ENCODE data around the gene ERF. TPM values are rescaled to one million over a fixed set of nuclear protein-coding genes. Genes with fewer than 3 reads are reported as not detected.

ERF gene
- total and polyA plus RNA-seq, 2 of the 4 experiments (the other 2 are of a cell fraction): 5.2 to 32.4 TPM

- Histone ChIP-seq H3K23ac (ENCODE audit: low read depth, low read length) (peak overlapping the region; percentile 7; the same call in 1 of the 2 replicates), H3K79me1 (ENCODE audit: low read depth in 1 of 2, low read length in 2 of 2) (peaks cover 44 to 81% of the 10 kb centered on the region in 2 experiments), H3K4me2 (ENCODE audit: low read depth, low read length) (no peak overlapping the region), H3K36me3 (ENCODE audit: control insufficient read depth, insufficient read depth, low read length) (peaks cover 29% of the 10 kb centered on the region), H3K18ac (ENCODE audit: low read depth, low read length) (no peak overlapping the region), H4K8ac (ENCODE audit: low read depth in 2 of 2, low read length in 2 of 2) (no peak overlapping the region), H3K4me1 (ENCODE audit: control insufficient read depth, insufficient read depth, low read length) (peaks cover 25% of the 10 kb centered on the region), H4K91ac (ENCODE audit: insufficient read depth, low read depth, low read length) (no peak overlapping the region), H2AK5ac (ENCODE audit: low read depth, low read length) (no peak overlapping the region), H4K20me1 (ENCODE audit: insufficient read depth, low read length) (peaks cover 28% of the 10 kb centered on the region; the same call in 1 of the 2 replicates), H3K4ac (ENCODE audit: low read depth, low read length) (no peak overlapping the region), H3K56ac (ENCODE audit: extremely low read depth, insufficient read depth, low read length) (no peak overlapping the region), H2BK120ac (ENCODE audit: low read depth, low read length) (no peak overlapping the region), H3K27ac (ENCODE audit: insufficient read depth, low read length) (no peak overlapping the region), H2BK5ac (ENCODE audit: low read depth, low read length, poor library complexity, severe bottlenecking) (no peak overlapping the region), H3K4me3 (ENCODE audit: insufficient read depth, low read depth, low read length) (no peak overlapping the region), H3K14ac (replicated peaks; ENCODE audit: low read depth, low read length) (no peak overlapping the region), H3K9me3 (ENCODE audit: control insufficient read depth, insufficient read depth, low read length) (no peaks in the 10 kb centered on the region), H2AK9ac (replicated peaks; ENCODE audit: low read depth, low read length, poor library complexity) (peak overlapping the region; percentile 58), H3K27me3 (ENCODE audit: control insufficient read depth, insufficient read depth, low read length) (no peaks in the 10 kb centered on the region), H2BK20ac (ENCODE audit: low read depth, low read length) (no peak overlapping the region), H2AFZ (replicated peaks; ENCODE audit: low read length, poor library complexity) (peak overlapping the region; percentile 33), H3K9ac (ENCODE audit: low read depth, low read length) (no peak overlapping the region), H2BK15ac (ENCODE audit: low read depth, low read length) (no peak overlapping the region), H3K9me1 (ENCODE audit: insufficient read depth, low read length) (peaks cover 8% of the 10 kb centered on the region; the same call in 1 of the 2 replicates), H4K5ac (ENCODE audit: low read depth, low read length) (no peak overlapping the region)
- 95% methylated on average over 3 of the region's 22 CpGs; no CpG with 5 or more reads in 1 of the 2 experiments for WGBS, 2 experiments (ENCODE audit: extremely low coverage in 2 of 2, insufficient read length in 1 of 2)
- ATAC-seq (ENCODE audit: low read depth) (no peak), DNase-seq (no peak)
- ChIA-PET CTCF (no interaction called here), POLR2A (ENCODE audit: unreplicated experiment) (no interaction called here)
- no TSS peak for BruUV-seq (replicated peaks)
- in situ Hi-C loops (cut with MboI; ENCODE audit: low sequenced_read_pairs): no loop called here
- intact Hi-C loops (cut with micrococcal nuclease): no loop called here
- dilution Hi-C loops (cut with HindIII; ENCODE audit: low sequenced_read_pairs, unreplicated experiment): no loop called here
- no peak for TF ChIP-seq MXI1 (IDR thresholded peaks at IDR 0.05; ENCODE audit: borderline replicate concordance, low read depth, low read length)
- no peak for TF ChIP-seq MAZ (IDR thresholded peaks at IDR 0.05; ENCODE audit: borderline replicate concordance, low read depth, low read length)
- no peak for TF ChIP-seq FOS (IDR thresholded peaks at IDR 0.05; ENCODE audit: low read depth, low read length)
- TF ChIP-seq NFE2L2 (IDR thresholded peaks at IDR 0.05; ENCODE audit: low read depth, low read length): no peak
- no peak for TF ChIP-seq MAFK (IDR thresholded peaks at IDR 0.05; ENCODE audit: low read depth, low read length)
- no peak for TF ChIP-seq USF2 (IDR thresholded peaks at IDR 0.05; ENCODE audit: low read depth, low read length)
- TF ChIP-seq SMC3 (IDR thresholded peaks at IDR 0.05; ENCODE audit: low read depth, low read length): no peak
- TF ChIP-seq ELK1 (IDR thresholded peaks at IDR 0.05; ENCODE audit: borderline replicate concordance, low read depth, low read length): no peak
- TF ChIP-seq RFX5 (IDR thresholded peaks at IDR 0.05; ENCODE audit: low read depth, low read length): no peak
- TF ChIP-seq POLR2A (IDR thresholded peaks at IDR 0.05; ENCODE audit: low read depth, low read length): no peak
- no peak for TF ChIP-seq CTCF (conservative IDR thresholded peaks at IDR 0.05; ENCODE audit: low read depth, low read length)
- no peak for TF ChIP-seq CEBPB (IDR thresholded peaks at IDR 0.05; ENCODE audit: low read depth, low read length)
- TF ChIP-seq CHD1 (IDR thresholded peaks at IDR 0.05; ENCODE audit: low read depth, low read length): no peak
- TF ChIP-seq RAD21 (IDR thresholded peaks at IDR 0.05; ENCODE audit: low read length): no peak
- TF ChIP-seq RCOR1 (IDR thresholded peaks at IDR 0.05; ENCODE audit: insufficient replicate concordance, low read length): no peak
- no peak for TF ChIP-seq BHLHE40 (IDR thresholded peaks at IDR 0.05; ENCODE audit: low read depth, low read length)
Observed at GRCh38 chr19:42274065-42274682, 19.2 kb upstream of the ERF start.
